GM18517 (cell line): ENCODE measurements around the gene RBM48.
A peak's percentile ranks its signal among the peaks of the same experiment; 100 is the strongest.
"Not testable (repeated sequence)": the region's sequence is repeated elsewhere in the genome, so short reads cannot be mapped to it uniquely, and the experiment has no call there.

ENCODE experiments used
- ATAC-seq: cut with Tn5 transposase; IDR thresholded peaks from one replicate; pipeline ENCODE4 v1.9.1; 2021; ENCODE audit warnings: mild to moderate bottlenecking, moderate library complexity; ENCODE audit not compliant: unreplicated experiment

The RBM48 gene

GRCh38 chr7:92528188-92528957 is at the start of gene RBM48, which contains the start of gene PEX1:
Gene RBM48, plus strand, starts transcription at chr7:92528795. Its CDS starts 19 bp downstream, at chr7:92528814.
Gene PEX1, minus strand, starts transcription at chr7:92528520. Its CDS starts 85 bp downstream, at chr7:92528435.
- ATAC-seq = peak; percentile 95

DNA sequence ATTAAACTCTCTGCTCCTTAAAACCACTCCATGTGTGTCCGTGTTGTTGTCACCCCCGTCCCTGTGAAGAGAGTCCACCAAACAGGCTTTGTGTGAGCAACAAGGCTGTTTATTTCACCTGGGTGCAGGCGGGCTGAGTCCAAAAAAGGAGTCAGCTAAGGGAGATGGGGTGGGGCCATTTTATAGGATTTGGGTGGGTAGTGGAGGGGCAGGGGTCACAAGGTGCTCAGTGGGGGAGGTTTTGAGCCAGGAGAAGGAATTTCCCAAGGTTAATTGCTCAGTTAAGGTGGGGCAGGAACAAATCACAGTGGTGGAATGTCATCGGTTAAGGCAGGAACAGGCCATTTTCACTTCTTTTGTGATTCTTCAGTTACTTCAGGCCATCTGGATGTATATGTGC is 49.4 kb upstream of the RBM48 start:
- not testable (repeated sequence) for ATAC-seq

- not testable (repeated sequence) for ATAC-seq
Observed at GRCh38 chr7:92483624-92484023, 45.0 kb upstream of the RBM48 start.

GRCh38 chr7:92484226-92484625 is 44.4 kb upstream of the RBM48 start:
- ATAC-seq = not testable (repeated sequence)

GRCh38 chr7:92485267-92485892 is 43.2 kb upstream of the RBM48 start:
- ATAC-seq = no peak

GRCh38 chr7:92485974-92486373 is 42.6 kb upstream of the RBM48 start:
- no peak for ATAC-seq

- no peak for ATAC-seq
Observed at GRCh38 chr7:92487804-92488203, 40.8 kb upstream of the RBM48 start.

- no peak for ATAC-seq
Observed at GRCh38 chr7:92489634-92490033, 39.0 kb upstream of the RBM48 start.

DNA sequence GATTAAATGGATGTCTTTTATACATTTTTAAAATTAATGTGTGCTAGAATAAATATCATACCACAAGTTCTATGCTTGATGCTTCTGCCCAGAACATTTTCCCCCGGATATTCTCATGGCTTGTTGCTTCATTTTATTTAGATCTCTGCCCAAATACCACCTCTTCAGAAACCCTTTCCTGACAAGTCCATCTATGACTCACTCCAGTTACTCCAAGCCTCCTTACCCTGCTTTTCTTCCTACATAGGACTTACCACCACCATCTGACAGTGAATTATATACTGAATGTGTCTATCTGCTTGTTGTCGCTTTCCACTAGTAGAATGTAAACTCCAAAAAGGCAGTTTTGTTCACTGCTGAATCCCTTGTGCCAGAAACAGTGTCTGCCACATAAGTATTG is 31.7 kb upstream of the RBM48 start:
- no peak for ATAC-seq

DNA sequence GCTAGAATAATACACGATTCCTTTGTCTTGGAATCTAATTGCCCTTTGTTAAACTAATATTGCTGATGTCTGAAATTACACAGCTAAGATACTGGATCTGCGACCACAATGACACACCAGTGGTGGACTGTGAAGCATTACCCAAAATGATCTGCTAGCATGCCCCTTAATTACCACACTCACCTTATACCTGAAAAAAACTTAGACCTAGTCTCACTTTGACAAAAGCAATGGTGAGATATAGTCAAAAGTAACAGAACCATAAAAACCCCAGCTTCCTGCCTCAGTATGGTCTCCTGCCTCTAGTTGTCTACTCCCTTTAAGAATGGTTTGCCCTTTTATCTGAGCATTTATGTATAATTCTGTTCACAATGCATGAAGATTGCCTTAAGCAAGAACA is 30.0 kb upstream of the RBM48 start:
- no peak for ATAC-seq

DNA sequence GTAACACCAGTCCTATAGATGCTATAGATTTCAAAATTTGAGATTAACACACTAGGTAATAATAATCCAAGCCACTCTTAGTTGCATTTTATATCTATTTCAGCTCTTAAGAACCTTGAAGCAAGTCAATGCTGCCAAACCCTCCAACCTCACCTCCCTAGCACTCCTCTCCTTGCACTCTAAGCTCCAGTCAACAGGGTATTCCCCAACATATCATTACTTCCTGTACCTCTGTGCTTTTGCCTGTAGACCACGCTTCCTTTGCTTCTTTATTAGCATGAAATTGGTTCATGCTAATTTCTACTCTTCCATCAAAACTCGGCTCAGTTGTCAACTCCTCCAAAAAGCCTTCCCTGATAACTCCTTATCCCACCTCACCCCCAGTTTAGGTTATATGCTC is 24.8 kb upstream of the RBM48 start:
- ATAC-seq = no peak

DNA sequence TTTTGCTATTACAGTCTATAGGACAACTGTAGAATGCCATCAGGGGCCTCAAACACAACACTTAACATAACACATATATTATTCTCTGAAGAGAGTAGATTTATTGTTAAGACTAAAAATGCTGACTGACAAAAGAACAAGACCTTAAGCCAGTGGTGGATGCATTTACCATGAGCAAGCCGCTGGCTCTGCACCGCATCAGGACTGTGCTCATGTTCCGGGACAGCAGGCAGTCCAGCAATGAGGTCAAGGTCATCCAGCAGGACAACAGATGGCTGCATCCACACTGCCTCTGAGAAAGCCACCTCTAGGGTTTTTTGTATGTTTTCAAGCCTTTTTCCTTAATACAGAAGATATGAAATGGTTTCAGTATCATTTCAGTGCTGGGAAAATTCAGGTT is 24.0 kb upstream of the RBM48 start:
- no peak for ATAC-seq

- no peak for ATAC-seq
Observed at GRCh38 chr7:92506363-92506762, 22.2 kb upstream of the RBM48 start.

GRCh38 chr7:92508946-92509345 is 19.6 kb upstream of the RBM48 start:
- no peak for ATAC-seq

DNA sequence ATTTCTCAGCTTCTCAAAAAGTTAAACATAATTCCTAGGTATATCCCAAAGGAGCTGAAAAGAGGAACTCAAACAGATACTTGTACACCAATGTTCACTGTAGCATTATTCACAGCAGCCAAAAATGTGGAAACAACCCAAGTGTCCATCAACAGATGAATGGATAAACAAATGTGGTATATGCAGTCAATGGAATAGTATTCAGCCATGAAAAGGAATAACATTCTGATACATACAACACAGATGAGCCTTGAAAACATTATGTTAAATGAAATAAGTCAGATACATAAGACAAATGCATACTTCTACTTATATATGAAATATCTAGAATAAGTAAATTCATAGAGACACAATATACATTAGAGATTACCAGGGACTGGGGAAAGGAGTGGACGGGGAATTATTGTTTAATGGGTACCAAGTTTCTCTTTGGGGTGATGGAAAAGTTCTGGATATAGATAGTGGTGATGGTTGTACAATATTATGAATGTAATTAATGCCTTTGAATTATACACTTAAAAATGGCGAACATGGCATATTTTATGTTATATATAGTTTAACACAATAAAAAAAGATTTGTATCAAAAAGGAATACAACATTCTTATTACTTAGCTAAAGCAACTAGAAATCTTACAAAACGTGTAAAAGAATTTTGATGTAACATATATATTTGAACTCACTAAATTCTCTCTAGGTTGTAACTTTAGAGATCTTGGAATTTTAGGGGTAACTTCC is 15.3 kb upstream of the RBM48 start:
- ATAC-seq = no peak

GRCh38 chr7:92517631-92518030 is 11.0 kb upstream of the RBM48 start:
- ATAC-seq = no peak

- no peak for ATAC-seq
Observed at GRCh38 chr7:92520024-92520423, 8.6 kb upstream of the RBM48 start.

DNA sequence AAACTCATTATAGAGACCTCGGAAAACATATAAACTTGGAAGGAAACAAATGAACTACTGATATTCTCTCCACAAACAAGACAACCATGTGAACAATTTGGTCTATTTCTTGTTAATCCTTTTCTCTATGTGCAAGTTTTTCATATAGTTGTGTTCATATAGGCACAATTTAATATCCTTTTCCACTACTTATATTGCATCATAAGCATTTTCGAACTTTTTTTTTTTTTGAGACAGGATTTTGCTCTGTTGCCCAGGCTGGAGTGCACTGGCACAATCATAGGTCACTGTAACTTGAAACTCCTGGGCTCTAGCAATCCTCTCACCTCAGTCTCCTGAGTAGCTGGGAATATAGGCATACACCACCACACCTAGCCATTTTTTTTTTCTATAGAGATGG is 5.5 kb upstream of the RBM48 start:
- ATAC-seq = no peak

GRCh38 chr7:92527300-92528187 is 1.1 kb upstream of the RBM48 start:
- ATAC-seq = peak; percentile 27

GRCh38 chr7:92528958-92529264 is 316 bp downstream of the RBM48 start:
- ATAC-seq = no peak

GRCh38 chr7:92534572-92534971 is 6.0 kb downstream of the RBM48 start:
- ATAC-seq = no peak
